ENCODE data around the gene POLR1G.
"Not testable (repeated sequence)": the region's sequence is repeated elsewhere in the genome, so short reads cannot be mapped to it uniquely, and the experiment has no call there.

Gene POLR1G

GRCh38 chr19:45421947-45422498 is 15.6 kb downstream of the POLR1G start:
- peak; percentile 38 to 77 for DNase-seq

- no peak for DNase-seq
Measured at GRCh38 chr19:45423033-45423588, 16.7 kb downstream of the POLR1G start.

GRCh38 chr19:45423589-45424190 is 17.2 kb downstream of the POLR1G start, which contains the start of gene ERCC1:
ERCC1 (minus strand) TSS chr19:45423917; CDS start chr19:45423374, 543 bp downstream.
- peak; percentile 92 to 95 for DNase-seq

- peak; percentile 84 to 89 for DNase-seq
Measured at GRCh38 chr19:45424191-45425058, 18.0 kb downstream of the POLR1G start.

DNA sequence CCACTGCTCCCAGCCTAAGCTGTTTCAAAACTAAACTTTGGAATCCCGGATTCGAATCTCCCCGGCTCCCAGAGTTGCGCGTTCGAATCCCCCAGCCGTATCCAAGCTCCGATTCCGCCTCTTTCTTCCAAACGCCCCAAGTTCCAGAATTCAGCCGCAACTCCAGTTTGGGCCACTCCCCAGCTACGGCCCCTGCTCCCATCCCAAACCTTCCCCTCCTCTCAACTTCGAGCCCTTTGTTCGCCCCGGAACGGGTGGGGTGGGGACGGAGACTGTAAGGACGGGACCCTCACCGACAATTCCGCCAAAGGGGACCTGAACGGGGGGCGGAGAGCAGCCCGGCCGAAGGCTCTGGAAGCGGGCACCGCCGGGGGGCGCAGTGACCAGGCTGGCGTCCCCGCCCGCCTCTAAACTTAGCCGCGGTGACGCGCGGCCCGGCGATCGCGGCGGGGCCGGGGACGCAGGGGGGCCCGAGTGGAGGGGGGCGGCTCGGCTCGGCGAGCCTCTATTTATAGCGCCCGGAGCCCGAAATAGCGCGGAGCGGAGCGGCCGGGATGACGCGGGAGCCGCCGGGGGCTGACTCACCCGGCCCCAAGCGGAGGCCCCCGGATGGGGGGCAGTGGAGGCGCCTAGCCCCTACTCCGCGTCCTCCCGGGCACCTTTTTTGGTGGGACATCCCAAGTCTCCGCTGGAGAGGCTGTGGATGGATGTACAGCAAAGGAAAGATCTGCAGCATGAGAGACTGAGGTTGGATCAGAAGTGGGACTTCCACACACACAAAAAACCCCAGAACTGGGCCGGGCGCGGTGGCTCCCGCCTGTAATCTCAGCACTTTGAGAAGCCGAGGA is 22.2 kb downstream of the POLR1G start:
- DNase-seq: peak in 1 of 2 donors; percentile 32

- not testable (repeated sequence) for DNase-seq
Measured at GRCh38 chr19:45429896-45430295, 23.5 kb downstream of the POLR1G start.

DNA sequence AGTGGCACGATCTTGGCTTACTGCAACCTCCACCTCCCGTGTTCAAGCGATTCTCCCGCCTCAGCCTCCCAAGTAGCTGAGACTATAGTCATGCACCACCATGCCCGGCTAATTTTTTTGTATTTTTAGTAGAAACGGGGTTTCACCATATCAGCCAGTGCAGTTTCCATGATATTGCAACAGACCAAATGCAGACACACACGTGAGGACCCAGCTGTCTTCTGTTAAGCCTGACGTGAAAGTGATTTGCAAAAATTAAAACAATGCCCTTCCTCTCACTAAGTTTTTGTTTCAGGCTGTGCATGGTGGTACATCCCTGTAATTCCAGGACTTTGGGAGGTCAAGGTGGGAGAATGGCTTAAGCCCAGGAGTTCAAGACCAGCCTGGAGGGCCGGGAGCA is 24.6 kb downstream of the POLR1G start:
- peak; percentile 69 to 77 for DNase-seq

DNA sequence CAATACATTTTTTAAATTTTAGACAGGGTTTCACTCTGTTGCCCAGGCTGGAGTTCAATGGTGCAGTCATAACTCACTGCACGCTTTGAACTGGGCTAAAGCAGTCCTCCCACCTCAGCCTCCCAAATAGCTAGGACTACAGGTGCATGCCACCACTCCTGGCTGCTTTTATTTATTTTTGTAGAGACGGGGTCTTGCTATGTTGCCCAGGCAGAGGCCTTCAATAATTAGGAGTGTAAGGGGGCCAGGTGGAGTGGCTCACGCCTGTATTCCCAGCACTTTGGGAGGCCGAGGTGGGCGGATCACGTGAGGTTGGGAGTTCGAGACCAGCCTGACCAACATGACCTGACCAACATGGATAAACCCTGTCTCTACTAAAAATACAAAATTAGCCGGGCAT is 26.1 kb downstream of the POLR1G start:
- not testable (repeated sequence) for DNase-seq

- DNase-seq: no peak
Measured at GRCh38 chr19:45437328-45437727, 30.9 kb downstream of the POLR1G start.

- peak; percentile 82 to 84 for DNase-seq
Measured at GRCh38 chr19:45439190-45439568, 32.7 kb downstream of the POLR1G start.

GRCh38 chr19:45439569-45440258 is 33.3 kb downstream of the POLR1G start:
- DNase-seq: peak; percentile 74 to 76

- DNase-seq: no peak
Measured at GRCh38 chr19:45440259-45440638, 33.8 kb downstream of the POLR1G start.

GRCh38 chr19:45440873-45441654 is 34.6 kb downstream of the POLR1G start:
- DNase-seq: no peak

- no peak for DNase-seq
Measured at GRCh38 chr19:45442408-45442777, 35.9 kb downstream of the POLR1G start.

DNA sequence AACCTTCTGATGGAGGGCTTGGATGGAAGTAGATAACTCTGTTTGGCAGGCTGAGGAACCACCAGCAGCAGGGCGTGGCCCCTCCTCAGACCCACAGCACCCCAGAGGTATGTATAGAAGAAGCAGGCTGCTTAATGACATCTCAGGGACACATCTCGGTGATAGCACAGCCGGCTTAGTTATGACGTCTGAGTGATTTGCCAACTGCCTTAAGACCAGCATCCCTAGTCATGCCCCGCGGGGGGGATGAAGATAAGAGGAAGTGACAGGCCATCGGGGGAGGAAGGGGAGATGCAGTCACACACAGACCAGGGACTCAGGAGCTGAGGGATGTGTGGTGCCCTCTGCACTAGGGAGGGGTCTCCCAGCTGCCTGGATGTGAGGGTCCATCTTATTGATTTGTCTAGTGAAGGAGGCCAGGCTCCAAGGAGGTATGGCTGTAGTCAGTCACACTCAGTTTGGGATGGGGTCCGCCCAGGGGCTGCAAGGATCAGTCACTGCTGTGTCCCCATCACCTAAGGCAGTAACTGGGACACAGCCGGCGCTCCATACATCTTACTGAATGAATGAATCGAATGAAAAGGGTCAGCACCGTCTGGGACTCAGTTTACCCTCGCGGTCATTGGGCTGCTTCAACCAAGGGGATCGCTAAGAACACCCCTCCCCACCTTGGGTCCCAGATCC is 36.5 kb downstream of the POLR1G start:
- peak; percentile 88 to 92 for DNase-seq

DNA sequence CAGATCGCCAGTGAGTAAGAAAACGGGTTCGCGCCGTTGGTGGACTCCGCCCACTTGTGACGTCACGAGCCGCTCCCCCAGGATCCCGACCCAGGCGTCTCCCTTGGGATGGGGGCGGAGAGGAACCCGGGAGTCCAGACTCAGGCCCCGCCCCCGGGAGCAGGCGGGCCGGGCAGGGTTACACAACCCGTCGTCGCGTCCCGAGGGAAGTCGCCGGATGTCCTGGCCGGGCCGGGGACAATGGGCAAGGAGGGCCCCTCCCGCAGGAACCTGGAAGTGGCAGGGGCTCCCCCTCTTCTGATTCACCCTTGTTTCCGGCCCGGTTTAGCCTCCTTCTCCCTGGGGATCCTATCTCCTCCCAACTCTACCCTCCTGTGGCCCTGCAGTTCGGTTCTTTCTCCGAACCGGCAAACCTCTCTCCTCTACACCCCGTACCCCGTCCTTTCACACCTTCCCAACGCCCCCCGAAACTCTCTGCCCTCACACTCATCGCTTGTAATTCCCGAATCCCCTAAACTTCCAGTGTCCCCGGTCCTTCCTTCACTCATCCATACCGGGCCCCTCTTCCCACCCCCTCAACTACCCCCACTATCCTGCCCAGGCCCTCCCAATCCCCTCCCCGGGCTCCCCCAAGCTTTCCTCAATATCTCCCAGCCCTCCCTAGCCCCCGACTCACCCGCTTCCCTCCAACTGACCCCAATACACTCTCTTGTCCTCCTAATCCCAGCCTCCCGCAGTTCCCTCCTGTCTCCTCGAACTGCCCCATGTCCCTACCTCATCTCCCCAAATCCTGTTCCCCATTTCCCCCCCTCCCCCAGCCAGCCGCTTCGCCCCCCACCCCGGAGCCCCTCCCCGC is 37.2 kb downstream of the POLR1G start:
- peak; percentile 84 to 92 for DNase-seq

DNA sequence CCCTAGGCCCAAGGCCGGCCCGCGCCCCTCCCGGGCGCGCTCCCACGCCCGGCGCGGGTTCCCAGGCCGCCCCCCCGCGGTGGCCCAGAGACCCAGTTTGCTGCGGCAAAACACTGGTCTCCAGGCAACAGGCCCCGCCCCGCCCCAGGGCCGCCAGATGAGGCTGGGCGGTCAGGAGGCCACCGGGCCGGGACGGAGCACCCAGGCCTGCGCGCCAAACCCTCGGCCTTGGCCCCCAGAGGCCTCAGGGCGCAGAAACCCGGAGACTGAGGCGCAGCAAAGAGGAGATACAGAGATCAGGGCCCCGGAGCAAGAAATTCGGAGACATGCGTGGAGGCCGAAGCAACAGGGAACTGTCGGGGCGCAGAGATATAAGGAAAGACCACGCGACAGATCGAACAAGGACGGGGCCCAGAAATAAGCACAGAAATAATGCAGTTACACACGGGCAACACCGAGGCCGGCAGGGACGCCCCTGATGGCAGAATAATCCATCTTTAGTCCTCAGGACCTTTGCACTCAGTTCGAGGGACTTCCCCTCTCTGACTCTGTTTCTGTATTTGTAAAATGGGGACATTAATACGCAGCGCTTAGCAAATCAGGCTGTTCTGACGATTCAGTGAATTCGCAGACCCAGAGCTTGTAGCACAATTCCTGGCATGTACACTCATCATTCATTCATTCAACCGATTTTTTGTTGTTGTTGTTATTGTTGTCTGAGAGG is 38.0 kb downstream of the POLR1G start:
- peak; percentile 76 to 81 for DNase-seq

DNA sequence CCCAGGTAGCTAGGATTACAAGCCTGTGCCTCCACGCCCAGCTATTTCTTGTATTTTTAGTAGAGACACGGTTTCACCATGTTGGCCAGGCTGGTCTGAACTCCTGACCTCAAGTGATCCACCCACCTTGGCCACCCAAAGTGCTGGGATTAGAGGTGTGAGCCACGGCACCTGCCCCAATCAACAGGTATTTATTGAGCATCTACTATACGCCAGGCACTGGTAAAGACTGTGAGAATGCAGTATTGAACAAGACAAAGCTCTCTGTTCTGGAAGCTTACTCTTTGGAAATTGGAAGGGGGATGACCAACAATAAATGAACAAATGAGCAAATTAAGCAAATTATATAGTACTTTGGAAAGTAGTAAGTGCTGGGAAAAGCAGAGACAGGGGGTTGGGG is 38.7 kb downstream of the POLR1G start:
- no peak for DNase-seq

DNA sequence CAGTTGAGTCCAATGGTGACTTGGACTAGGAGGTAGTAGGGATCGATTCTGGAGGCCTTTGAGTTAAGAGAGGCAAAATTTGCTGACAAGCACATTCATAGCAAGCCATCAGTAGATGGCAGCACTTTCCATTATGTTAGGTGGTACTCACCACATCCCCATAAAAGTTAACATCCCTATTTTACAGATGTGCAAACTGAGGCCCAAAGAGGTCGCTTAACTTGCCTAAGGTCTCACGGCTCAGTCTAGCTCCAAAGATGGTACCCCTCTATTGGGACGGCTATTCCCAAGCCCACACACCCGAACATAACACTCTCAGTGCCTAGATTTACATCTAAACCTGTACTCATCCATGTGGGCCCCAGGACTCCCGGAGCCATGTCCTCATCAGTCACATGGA is 39.9 kb downstream of the POLR1G start:
- DNase-seq: peak in 1 of 2 donors; percentile 41
